Nephron progenitor cell (in vitro differentiated cells): Measurements from ENCODE around the gene ENTHD1.

Experiments
- DNase-seq: peaks from one replicate; pipeline ENCODE4 v3.0.0; 2021
- H3K27ac Mint-ChIP-seq: 2 replicates; pipeline ENCODE4 v1.8.0; 2021; ENCODE audit warnings: mild to moderate bottlenecking, moderate library complexity, mixed read lengths
- H3K27me3 Mint-ChIP-seq: 2 replicates; pipeline ENCODE4 v1.8.0; 2021; ENCODE audit warnings: mild to moderate bottlenecking, low read depth, mixed read lengths; ENCODE audit not compliant: poor library complexity
- H3K36me3 Mint-ChIP-seq: 2 replicates; pipeline ENCODE4 v1.8.0; 2021; ENCODE audit warnings: low read depth, mixed read lengths
- H3K4me1 Mint-ChIP-seq: 2 replicates; pipeline ENCODE4 v1.8.0; 2021; ENCODE audit warnings: mixed read lengths
- H3K4me3 Mint-ChIP-seq: 2 replicates; pipeline ENCODE4 v1.8.0; 2021; ENCODE audit warnings: mild to moderate bottlenecking, moderate library complexity, mixed read lengths
- H3K9me3 Mint-ChIP-seq: 2 replicates; pipeline ENCODE4 v1.8.0; 2021; ENCODE audit warnings: mild to moderate bottlenecking, moderate library complexity, mixed read lengths
- TF ChIP-seq, protein P1 (sequence below): fragments of 200-600 bp; sonication (generic); IDR thresholded peaks from 2 replicates; pipeline ENCODE4 v1.5.0; 2021; ENCODE audit warnings: antibody characterized with exemption

Gene ENTHD1

GRCh38 chr22:39839917-39840510 is 53.5 kb downstream of the ENTHD1 start:
- Mint-ChIP-seq H3K4me3 (no peak overlapping the region), H3K27me3 (no peaks in the 10 kb centered on the region), H3K9me3 (peaks cover 22% of the 10 kb centered on the region), H3K36me3 (no peaks in the 10 kb centered on the region), H3K27ac (no peak overlapping the region), H3K4me1 (no peaks in the 10 kb centered on the region)
- TF ChIP-seq, protein P1, sequence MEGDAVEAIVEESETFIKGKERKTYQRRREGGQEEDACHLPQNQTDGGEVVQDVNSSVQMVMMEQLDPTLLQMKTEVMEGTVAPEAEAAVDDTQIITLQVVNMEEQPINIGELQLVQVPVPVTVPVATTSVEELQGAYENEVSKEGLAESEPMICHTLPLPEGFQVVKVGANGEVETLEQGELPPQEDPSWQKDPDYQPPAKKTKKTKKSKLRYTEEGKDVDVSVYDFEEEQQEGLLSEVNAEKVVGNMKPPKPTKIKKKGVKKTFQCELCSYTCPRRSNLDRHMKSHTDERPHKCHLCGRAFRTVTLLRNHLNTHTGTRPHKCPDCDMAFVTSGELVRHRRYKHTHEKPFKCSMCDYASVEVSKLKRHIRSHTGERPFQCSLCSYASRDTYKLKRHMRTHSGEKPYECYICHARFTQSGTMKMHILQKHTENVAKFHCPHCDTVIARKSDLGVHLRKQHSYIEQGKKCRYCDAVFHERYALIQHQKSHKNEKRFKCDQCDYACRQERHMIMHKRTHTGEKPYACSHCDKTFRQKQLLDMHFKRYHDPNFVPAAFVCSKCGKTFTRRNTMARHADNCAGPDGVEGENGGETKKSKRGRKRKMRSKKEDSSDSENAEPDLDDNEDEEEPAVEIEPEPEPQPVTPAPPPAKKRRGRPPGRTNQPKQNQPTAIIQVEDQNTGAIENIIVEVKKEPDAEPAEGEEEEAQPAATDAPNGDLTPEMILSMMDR, result no peak
- DNase-seq, result no peak

GRCh38 chr22:39839204-39839603 is 54.4 kb downstream of the ENTHD1 start:
- Mint-ChIP-seq H3K4me1 (no peaks in the 10 kb centered on the region), H3K36me3 (no peaks in the 10 kb centered on the region), H3K4me3 (no peak overlapping the region), H3K9me3 (peaks cover 17% of the 10 kb centered on the region), H3K27ac (no peak overlapping the region), H3K27me3 (no peaks in the 10 kb centered on the region)
- DNase-seq, result no peak
- TF ChIP-seq, protein P1, result no peak

GRCh38 chr22:39833610-39834009 is 60.0 kb downstream of the ENTHD1 start:
- Mint-ChIP-seq H3K27me3 (no peaks in the 10 kb centered on the region), H3K27ac (no peak overlapping the region), H3K36me3 (no peaks in the 10 kb centered on the region), H3K4me3 (no peak overlapping the region), H3K9me3 (peaks cover 5% of the 10 kb centered on the region), H3K4me1 (peaks cover 10% of the 10 kb centered on the region)
- TF ChIP-seq, protein P1, result no peak
- no peak for DNase-seq

DNA sequence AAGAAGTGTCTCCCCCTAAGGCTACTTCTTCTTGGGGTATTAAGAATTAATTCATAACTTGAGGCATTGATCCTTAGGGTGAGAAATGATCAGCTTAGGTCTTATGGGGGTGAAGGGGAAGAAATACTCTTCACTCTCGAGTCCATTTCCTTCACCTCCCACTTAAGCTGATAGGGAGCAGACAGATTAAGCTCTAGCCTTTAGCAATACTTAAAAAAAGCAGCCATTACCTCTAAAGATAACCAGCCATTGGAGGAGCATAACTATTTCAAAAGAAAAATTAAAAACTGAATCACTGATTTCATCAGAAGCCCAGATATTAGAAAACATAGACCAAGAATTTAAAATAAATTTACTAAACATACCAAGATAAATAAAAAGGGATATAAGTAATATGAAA is 60.5 kb downstream of the ENTHD1 start:
- peaks cover 5% of the 10 kb centered on the region for H3K9me3 Mint-ChIP-seq
- DNase-seq, result no peak
- H3K27ac Mint-ChIP-seq, result no peak overlapping the region
- TF ChIP-seq, protein P1, result no peak
- H3K36me3 Mint-ChIP-seq, result no peaks in the 10 kb centered on the region
- no peaks in the 10 kb centered on the region for H3K27me3 Mint-ChIP-seq
- no peak overlapping the region for H3K4me3 Mint-ChIP-seq
- H3K4me1 Mint-ChIP-seq, result peaks cover 10% of the 10 kb centered on the region

DNA sequence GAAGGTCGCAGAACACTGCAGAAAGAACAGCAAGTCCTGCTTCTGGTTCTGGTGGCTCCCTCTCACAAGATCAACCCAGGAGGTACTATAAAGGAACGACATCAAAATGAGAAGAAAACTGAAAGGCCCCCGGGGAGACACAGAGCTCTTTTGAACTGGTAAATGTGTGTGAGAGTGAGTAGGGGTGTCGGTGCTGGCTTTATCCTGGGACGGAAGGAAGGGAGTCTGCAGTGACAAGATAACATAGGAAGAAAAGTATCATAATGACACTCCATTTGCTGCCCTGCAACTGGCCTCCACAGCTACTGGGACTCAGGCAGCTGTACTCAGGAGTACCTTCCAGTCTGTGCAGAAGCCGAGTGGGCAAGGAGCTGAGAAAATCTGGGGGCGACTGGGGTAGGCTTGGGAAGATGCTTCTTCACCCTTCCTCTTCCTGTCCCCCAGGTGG is 60.9 kb downstream of the ENTHD1 start:
- no peaks in the 10 kb centered on the region for H3K36me3 Mint-ChIP-seq

GRCh38 chr22:39825661-39826102 is 67.9 kb downstream of the ENTHD1 start:
- no peaks in the 10 kb centered on the region for H3K4me1 Mint-ChIP-seq

More for the DNA sequence above, 60.9 kb downstream of the ENTHD1 start:
- DNase-seq, result no peak
- Mint-ChIP-seq H3K4me1 (peaks cover 10% of the 10 kb centered on the region), H3K4me3 (no peak overlapping the region), H3K27ac (peak overlapping the region; percentile 5), H3K9me3 (peaks cover 5% of the 10 kb centered on the region), H3K27me3 (no peaks in the 10 kb centered on the region)
- TF ChIP-seq, protein P1, result no peak

More at GRCh38 chr22:39825661-39826102, 67.9 kb downstream of the ENTHD1 start:
- Mint-ChIP-seq H3K36me3 (no peaks in the 10 kb centered on the region), H3K9me3 (peaks cover 4% of the 10 kb centered on the region), H3K27me3 (peaks cover 3% of the 10 kb centered on the region), H3K27ac (no peak overlapping the region), H3K4me3 (no peak overlapping the region)
- no peak for DNase-seq
- TF ChIP-seq, protein P1, result no peak
